CD14-positive monocyte (primary cell): ENCODE data around the gene CAMK1. TPM values are rescaled to one million over a fixed set of nuclear protein-coding genes. Genes with fewer than 3 reads are reported as not detected.

Source experiments
- DNase-seq, 3 donors: peaks; one replicate each; pipeline ENCODE4 v3.0.0-alpha.2; 2011 to 2022
- H2AFZ ChIP-seq: 2 replicates; pipeline ENCODE4 v1.6.0; 2012; ENCODE audit warnings: mild to moderate bottlenecking, low read depth, low read length, inconsistent platforms; ENCODE audit not compliant: insufficient read depth, poor library complexity, severe bottlenecking
- H3K27ac ChIP-seq, 2 donors: 1 replicate in 1 of 2; 2 replicates in 1 of 2; pipeline ENCODE4 v1.5.1; 2012 to 2013; ENCODE audit warnings: low read length in 2 of 2, control low read depth in 1 of 2, inconsistent platforms in 1 of 2, low read depth in 1 of 2, mild to moderate bottlenecking in 1 of 2
- H3K27me3 ChIP-seq, 2 donors: one replicate each; pipeline versions ENCODE4 v1.6.0 to v1.6.1; 2011 to 2013; ENCODE audit warnings: low read length in 2 of 2; ENCODE audit not compliant: control insufficient read depth in 2 of 2, insufficient read depth in 2 of 2
- H3K36me3 ChIP-seq, 2 donors: replicated peaks in 1 of 2; 1 replicate in 1 of 2; 2 replicates in 1 of 2; pipeline versions ENCODE4 v1.5.1 to v1.6.1; 2012 to 2013; ENCODE audit warnings: low read length in 2 of 2, control low read depth in 1 of 2, inconsistent platforms in 1 of 2, mild to moderate bottlenecking in 1 of 2; ENCODE audit not compliant: insufficient read depth in 2 of 2, control insufficient read depth in 1 of 2
- H3K4me1 ChIP-seq, 2 donors: 1 replicate in 1 of 2; 2 replicates in 1 of 2; pipeline versions ENCODE4 v1.5.1 to v1.6.1; 2012 to 2013; ENCODE audit warnings: low read length in 2 of 2, control low read depth in 1 of 2, inconsistent platforms in 1 of 2, mild to moderate bottlenecking in 1 of 2, moderate library complexity in 1 of 2; ENCODE audit not compliant: insufficient read depth in 2 of 2, control insufficient read depth in 1 of 2
- H3K4me2 ChIP-seq: replicated peaks from 2 replicates; pipeline ENCODE3; 2012; ENCODE audit warnings: low read length, moderate library complexity, mild to moderate bottlenecking; ENCODE audit not compliant: poor library complexity, severe bottlenecking; ENCODE audit errors: extremely low read depth
- H3K4me3 ChIP-seq, 3 experiments: fragments of 200-600 bp in 1 of 3; sonication (generic) in 1 of 3; replicated peaks in 1 of 3; 1 replicate in 2 of 3; 2 replicates in 1 of 3; pipeline ENCODE4 v1.5.1; 2011 to 2013; ENCODE audit warnings: low read length in 3 of 3, mild to moderate bottlenecking in 3 of 3, control low read depth in 2 of 3, low read depth in 2 of 3, inconsistent platforms in 1 of 3, moderate library complexity in 1 of 3
- H3K79me2 ChIP-seq: 2 replicates; pipeline ENCODE4 v1.6.0; 2012; ENCODE audit warnings: mild to moderate bottlenecking, control low read depth, inconsistent platforms, low read length, moderate library complexity; ENCODE audit not compliant: insufficient read depth
- H3K9ac ChIP-seq: 2 replicates; pipeline ENCODE4 v1.6.0; 2017; ENCODE audit warnings: low read length, mild to moderate bottlenecking; ENCODE audit not compliant: insufficient read depth, poor library complexity, severe bottlenecking
- H3K9me3 ChIP-seq, 2 donors: replicated peaks in 1 of 2; 1 replicate in 1 of 2; 2 replicates in 1 of 2; pipeline versions ENCODE4 v1.5.1 to v1.6.1; 2012 to 2013; ENCODE audit warnings: low read length in 2 of 2, control low read depth in 1 of 2; ENCODE audit not compliant: control insufficient read depth in 1 of 2, insufficient read depth in 1 of 2
- H4K20me1 ChIP-seq: 2 replicates; pipeline ENCODE4 v1.6.0; 2012; ENCODE audit warnings: mild to moderate bottlenecking, low read length, control low read depth, moderate library complexity; ENCODE audit not compliant: insufficient read depth
- H3K27ac Mint-ChIP-seq, 7 donors: one replicate each; pipeline ENCODE4 v1.8.0; 2020; ENCODE audit warnings: mild to moderate bottlenecking in 7 of 7, mixed read lengths in 7 of 7, moderate library complexity in 6 of 7, inconsistent platforms in 2 of 7
- H3K27me3 Mint-ChIP-seq, 3 donors: one replicate each; pipeline ENCODE4 v1.8.0; 2021 to 2022; ENCODE audit warnings: low read depth in 3 of 3, mild to moderate bottlenecking in 3 of 3, mixed read lengths in 3 of 3, moderate library complexity in 3 of 3, inconsistent platforms in 1 of 3
- H3K36me3 Mint-ChIP-seq, 2 donors: one replicate each; pipeline ENCODE4 v1.8.0; 2020; ENCODE audit warnings: mixed read lengths in 2 of 2, inconsistent platforms in 1 of 2, mild to moderate bottlenecking in 1 of 2
- H3K4me1 Mint-ChIP-seq: one replicate; pipeline ENCODE4 v1.8.0; 2020; ENCODE audit warnings: mild to moderate bottlenecking, mixed read lengths
- H3K4me3 Mint-ChIP-seq, 2 donors: one replicate each; pipeline ENCODE4 v1.8.0; 2020; ENCODE audit warnings: mild to moderate bottlenecking in 2 of 2, mixed read lengths in 2 of 2, moderate library complexity in 1 of 2
- H3K9me3 Mint-ChIP-seq, 7 donors: one replicate each; pipeline ENCODE4 v1.8.0; 2020 to 2022; ENCODE audit warnings: mixed read lengths in 7 of 7, mild to moderate bottlenecking in 6 of 7, moderate library complexity in 6 of 7, inconsistent platforms in 2 of 7
- WGBS: methylation state at CpG from one replicate; pipeline ENCODE4 v1.1.5; 2013; ENCODE audit warnings: missing lambda C conversion rate; ENCODE audit not compliant: insufficient coverage; 5-methylcytosine and 5-hydroxymethylcytosine counted together
- intact Hi-C, 2 donors: fragments of 100-400 bp; cut with micrococcal nuclease; formaldehyde crosslinking; loops; one replicate each; pipeline versions ENCODE4 v1.15.0 to v1.15.1; 2023
- polyA plus RNA-seq, 3 donors: library from polyadenylated mRNA; depleted of rRNA in 1 of 3; unstranded in 2 of 3; stranded (reverse) in 1 of 3; fragments of 300-500 nt in 2 of 3; fragments of >200 nt in 1 of 3; fragmentation: Illumina TruSeq in 2 of 3; gene quantifications; 1 replicate in 2 of 3; 2 replicates in 1 of 3; pipeline ENCODE4 v1.2.3, GENCODE V29; 2012 to 2021
- TF ChIP-seq, protein P1 (sequence below): fragments of 200-600 bp; IDR thresholded peaks from one replicate; pipeline ENCODE4 v1.8.0; 2022; ENCODE audit warnings: antibody characterized with exemption, mild to moderate bottlenecking

CAMK1 gene
- polyA plus RNA-seq, 3 donors: 106 to 137 (median 118) TPM

DNA sequence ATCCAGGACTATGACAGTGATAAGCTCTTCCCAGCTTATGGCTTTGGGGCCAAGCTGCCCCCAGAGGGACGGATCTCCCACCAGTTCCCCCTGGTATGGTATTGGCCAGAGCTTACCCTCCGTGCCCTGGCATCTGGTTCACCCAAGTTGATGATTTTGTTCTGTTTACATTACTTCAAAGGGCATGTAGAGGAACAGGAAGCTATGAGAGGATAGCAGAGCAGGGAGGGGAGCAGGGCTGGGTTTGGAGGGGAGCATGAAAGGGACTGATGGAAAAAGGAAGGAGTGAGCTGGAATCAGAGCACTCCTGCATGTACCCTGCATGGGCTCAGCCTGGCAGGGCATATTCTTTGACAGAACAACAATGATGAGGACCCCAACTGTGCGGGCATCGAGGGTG lies 51.6 kb downstream of the CAMK1 start:
- intact Hi-C loops: loop anchor here in 1 of 2 donors (1.0 kb wide), 1 partner anchor 8 kb away; no protein-coding TSS in a partner anchor
- H3K79me2 ChIP-seq: no peaks in the 10 kb centered on the region
- no peak overlapping the region for H3K4me3 ChIP-seq
- peaks cover 47% of the 10 kb centered on the region for H3K4me1 Mint-ChIP-seq
- H3K36me3 Mint-ChIP-seq: no peaks in the 10 kb centered on the region
- H3K9ac ChIP-seq: no peak overlapping the region
- no peaks in the 10 kb centered on the region for H3K9me3 Mint-ChIP-seq
- TF ChIP-seq, protein P1, sequence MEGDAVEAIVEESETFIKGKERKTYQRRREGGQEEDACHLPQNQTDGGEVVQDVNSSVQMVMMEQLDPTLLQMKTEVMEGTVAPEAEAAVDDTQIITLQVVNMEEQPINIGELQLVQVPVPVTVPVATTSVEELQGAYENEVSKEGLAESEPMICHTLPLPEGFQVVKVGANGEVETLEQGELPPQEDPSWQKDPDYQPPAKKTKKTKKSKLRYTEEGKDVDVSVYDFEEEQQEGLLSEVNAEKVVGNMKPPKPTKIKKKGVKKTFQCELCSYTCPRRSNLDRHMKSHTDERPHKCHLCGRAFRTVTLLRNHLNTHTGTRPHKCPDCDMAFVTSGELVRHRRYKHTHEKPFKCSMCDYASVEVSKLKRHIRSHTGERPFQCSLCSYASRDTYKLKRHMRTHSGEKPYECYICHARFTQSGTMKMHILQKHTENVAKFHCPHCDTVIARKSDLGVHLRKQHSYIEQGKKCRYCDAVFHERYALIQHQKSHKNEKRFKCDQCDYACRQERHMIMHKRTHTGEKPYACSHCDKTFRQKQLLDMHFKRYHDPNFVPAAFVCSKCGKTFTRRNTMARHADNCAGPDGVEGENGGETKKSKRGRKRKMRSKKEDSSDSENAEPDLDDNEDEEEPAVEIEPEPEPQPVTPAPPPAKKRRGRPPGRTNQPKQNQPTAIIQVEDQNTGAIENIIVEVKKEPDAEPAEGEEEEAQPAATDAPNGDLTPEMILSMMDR: no peak
- H3K27ac Mint-ChIP-seq: no peak overlapping the region
- no peak overlapping the region for H3K4me2 ChIP-seq
- no peak for DNase-seq
- no peaks in the 10 kb centered on the region for H3K27me3 ChIP-seq
- H3K27me3 Mint-ChIP-seq: no peaks in the 10 kb centered on the region
- no peak overlapping the region for H2AFZ ChIP-seq
- 83% methylated on average over 3 of the region's 4 CpGs for WGBS
- H3K27ac ChIP-seq: no peak overlapping the region
- H3K36me3 ChIP-seq: no peaks in the 10 kb centered on the region
- no peaks in the 10 kb centered on the region for H4K20me1 ChIP-seq
- H3K9me3 ChIP-seq: no peaks in the 10 kb centered on the region
- H3K4me3 Mint-ChIP-seq: no peak overlapping the region
- peaks cover 34 to 47% of the 10 kb centered on the region in 2 donors for H3K4me1 ChIP-seq

DNA sequence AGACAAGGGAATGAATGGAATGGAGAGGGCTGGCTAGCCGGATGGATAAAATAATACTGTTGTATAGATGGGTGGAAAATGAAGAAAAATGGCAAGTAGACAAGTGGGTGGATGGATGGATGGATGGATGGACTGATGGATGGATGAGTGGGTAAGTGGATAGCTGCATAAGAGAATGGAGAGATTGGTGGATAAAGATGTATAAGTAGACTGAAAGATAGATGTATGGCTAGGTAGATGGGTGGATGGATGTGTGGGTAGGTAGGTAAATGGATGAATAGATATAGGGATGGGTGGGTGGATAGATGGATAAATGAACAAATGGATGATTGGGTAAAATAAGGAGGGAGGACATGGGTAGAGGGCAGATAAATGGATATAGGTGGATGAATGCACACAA lies 52.2 kb downstream of the CAMK1 start:
- no peak overlapping the region for H3K27ac Mint-ChIP-seq
- no peak overlapping the region for H3K4me2 ChIP-seq

More for the DNA sequence above, 52.2 kb downstream of the CAMK1 start:
- H3K36me3 Mint-ChIP-seq: no peaks in the 10 kb centered on the region
- TF ChIP-seq, protein P1: no peak
- H3K36me3 ChIP-seq: no peaks in the 10 kb centered on the region
- 100% methylated on average over 1 of the region's 1 CpG for WGBS
- no peak for DNase-seq
- H3K4me3 ChIP-seq: no peak overlapping the region
- no peak overlapping the region for H2AFZ ChIP-seq
- no peaks in the 10 kb centered on the region for H3K79me2 ChIP-seq
- no peaks in the 10 kb centered on the region for H3K9me3 ChIP-seq
- no peak overlapping the region for H3K4me3 Mint-ChIP-seq
- H3K9ac ChIP-seq: no peak overlapping the region
- intact Hi-C loops: loop anchor here in 1 of 2 donors (2.0 kb wide), 1 partner anchor 13 kb away; the partner anchor contains the start of gene BRPF1
- H3K4me1 Mint-ChIP-seq: peaks cover 47% of the 10 kb centered on the region
- no peak overlapping the region for H3K27ac ChIP-seq
- peaks cover 34 to 47% of the 10 kb centered on the region in 2 donors for H3K4me1 ChIP-seq
- H3K9me3 Mint-ChIP-seq: no peaks in the 10 kb centered on the region
- no peaks in the 10 kb centered on the region for H4K20me1 ChIP-seq
- H3K27me3 ChIP-seq: no peaks in the 10 kb centered on the region
- no peaks in the 10 kb centered on the region for H3K27me3 Mint-ChIP-seq
